NCI-H510A treated with DMSO at 0.1 percent for 48 hours (cell line): Measurements from ENCODE around the gene DDN.
A peak's percentile ranks its signal among the peaks of the same experiment; 100 is the strongest.

Source experiments
- DNase-seq: peaks from one replicate; lab custom pipeline; 2025; lab: John Stamatoyannopoulos, UW

The DDN gene

DNA sequence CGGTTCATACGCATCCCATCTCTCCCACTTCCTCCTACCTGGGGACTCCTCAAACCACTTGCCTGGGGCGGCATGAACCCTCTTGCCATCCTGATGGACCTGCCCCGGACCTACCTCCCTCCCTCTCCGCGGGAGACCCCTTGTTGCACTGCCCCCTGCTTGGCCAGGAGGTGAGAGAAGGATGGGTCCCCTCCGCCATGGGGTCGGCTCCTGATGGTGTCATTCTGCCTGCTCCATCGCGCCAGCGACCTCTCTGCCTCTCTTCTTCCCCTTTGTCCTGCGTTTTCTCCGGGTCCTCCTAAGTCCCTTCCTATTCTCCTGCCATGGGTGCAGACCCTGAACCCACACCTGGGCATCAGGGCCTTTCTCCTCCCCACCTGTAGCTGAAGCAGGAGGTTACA, 17.4 kb downstream of the DDN start:
- DNase-seq: no peak

DNA sequence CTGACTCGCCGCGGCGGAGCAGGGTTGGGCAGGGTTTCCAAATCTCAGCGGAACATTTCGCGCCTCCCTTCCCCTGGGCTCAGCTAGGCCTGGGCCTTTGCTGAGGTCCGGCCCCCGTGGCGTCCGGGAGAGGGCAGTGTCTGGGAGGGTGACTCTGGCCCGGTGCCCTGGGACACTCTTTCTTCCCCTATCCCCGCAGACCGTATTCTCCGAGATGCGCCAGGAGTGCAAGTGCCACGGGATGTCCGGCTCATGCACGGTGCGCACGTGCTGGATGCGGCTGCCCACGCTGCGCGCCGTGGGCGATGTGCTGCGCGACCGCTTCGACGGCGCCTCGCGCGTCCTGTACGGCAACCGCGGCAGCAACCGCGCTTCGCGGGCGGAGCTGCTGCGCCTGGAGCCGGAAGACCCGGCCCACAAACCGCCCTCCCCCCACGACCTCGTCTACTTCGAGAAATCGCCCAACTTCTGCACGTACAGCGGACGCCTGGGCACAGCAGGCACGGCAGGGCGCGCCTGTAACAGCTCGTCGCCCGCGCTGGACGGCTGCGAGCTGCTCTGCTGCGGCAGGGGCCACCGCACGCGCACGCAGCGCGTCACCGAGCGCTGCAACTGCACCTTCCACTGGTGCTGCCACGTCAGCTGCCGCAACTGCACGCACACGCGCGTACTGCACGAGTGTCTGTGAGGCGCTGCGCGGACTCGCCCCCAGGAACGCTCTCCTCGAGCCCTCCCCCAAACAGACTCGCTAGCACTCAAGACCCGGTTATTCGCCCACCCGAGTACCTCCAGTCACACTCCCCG, 18.0 kb downstream of the DDN start:
- no peak for DNase-seq

DNA sequence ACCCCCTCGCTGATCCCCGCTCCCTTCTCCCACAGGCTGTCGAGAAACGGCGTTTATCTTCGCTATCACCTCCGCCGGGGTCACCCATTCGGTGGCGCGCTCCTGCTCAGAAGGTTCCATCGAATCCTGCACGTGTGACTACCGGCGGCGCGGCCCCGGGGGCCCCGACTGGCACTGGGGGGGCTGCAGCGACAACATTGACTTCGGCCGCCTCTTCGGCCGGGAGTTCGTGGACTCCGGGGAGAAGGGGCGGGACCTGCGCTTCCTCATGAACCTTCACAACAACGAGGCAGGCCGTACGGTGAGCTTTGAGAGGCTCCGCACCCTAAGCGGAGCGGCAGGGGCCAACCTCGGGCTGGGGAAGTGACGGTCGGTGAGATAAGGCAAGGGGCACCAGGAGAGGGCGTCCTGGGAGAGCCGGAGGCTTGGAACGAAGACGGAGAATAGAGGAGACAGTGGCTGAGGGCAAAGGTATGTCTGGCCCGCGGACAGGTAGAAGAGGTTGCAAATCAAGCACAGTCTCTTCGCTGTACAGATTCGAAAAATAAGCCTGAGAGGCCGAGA, 18.7 kb downstream of the DDN start:
- DNase-seq: peak; percentile 51

DNA sequence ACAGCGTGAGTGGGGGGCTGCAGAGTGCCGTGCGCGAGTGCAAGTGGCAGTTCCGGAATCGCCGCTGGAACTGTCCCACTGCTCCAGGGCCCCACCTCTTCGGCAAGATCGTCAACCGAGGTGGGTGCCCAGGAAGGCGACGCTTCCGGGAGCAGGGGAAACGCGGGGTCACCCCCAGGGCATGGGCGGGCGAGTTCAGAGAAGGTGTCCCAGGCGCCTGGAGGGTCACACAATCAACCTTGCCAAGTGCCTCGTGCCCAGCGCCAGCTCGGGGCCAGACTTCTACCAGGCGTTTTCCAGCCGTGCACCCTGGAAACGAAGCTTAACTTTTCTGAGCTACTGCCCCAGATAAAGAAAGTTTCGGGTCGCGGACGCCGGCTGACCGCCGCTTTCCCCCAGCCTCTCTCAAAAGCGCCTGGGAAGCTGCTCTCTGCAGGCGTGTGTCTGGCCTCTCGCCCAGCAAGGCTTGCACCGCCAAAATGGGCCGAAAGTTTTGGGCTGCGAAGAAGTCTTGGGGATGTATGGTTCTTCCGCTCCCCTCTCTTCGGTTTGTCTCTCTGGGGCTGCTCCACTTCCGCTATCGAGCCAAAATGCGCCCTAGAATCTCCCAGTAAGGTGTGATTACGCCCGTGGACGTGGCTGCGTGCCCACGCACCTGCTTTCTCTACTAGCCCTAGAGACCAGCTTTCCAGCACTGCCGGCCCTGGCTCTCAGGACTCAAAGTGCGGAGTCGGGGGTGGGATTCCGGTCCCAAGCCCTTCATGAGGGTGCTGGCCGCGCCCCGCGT, 19.4 kb downstream of the DDN start:
- no peak for DNase-seq

DNA sequence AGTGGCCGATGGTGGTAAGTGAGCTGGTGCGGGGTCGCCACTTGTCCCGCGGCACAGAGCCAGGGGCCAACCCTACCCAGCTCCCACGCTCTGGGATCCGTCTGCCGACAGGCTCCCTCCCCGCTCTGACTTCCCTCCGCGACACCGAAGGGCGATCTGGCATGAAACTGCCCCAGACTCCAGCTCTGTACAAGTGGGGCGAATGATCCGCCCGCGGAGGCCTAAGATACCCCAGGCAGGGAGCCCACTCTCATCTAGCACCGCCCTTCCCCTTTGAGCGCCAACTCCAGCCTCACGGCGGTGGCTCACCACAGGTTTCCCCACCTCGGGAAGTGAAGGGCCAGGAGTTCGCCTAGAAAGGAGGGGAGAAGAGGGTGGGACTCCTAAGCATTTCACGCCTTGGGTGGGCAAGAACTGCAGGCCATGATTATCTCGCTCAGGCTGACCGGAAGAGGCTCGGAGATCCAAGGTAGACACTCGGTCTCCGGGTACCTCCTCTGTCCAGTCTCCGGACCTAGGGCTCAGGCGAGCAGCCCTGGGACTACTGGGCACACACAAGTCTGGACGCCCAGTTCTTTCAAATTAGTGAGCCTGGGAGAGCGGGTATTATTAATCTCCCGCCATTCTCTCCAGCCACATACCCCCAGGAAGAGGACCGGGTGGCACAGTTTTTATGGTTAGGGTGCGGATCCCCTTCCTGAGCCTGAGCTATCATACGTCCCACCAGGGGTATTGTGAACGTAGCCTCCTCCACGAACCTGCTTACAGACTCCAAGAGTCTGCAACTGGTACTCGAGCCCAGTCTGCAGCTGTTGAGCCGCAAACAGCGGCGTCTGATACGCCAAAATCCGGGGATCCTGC, 20.2 kb downstream of the DDN start:
- DNase-seq: no peak

DNA sequence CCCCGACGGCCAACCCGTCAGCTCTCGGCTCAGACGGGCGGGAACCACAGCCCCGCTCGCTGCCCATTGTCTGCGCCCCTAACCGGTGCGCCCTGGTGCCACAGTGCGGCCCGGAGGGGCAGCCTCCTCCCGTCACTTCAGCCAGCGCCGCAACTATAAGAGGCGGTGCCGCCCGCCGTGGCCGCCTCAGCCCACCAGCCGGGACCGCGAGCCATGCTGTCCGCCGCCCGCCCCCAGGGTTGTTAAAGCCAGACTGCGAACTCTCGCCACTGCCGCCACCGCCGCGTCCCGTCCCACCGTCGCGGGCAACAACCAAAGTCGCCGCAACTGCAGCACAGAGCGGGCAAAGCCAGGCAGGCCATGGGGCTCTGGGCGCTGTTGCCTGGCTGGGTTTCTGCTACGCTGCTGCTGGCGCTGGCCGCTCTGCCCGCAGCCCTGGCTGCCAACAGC, 20.9 kb downstream of the DDN start, which contains the start of gene WNT1:
WNT1 (plus strand) TSS at position 32 of the 450 bp plus-strand sequence; CDS start at position 361, 329 bp downstream.
- DNase-seq: no peak

DNA sequence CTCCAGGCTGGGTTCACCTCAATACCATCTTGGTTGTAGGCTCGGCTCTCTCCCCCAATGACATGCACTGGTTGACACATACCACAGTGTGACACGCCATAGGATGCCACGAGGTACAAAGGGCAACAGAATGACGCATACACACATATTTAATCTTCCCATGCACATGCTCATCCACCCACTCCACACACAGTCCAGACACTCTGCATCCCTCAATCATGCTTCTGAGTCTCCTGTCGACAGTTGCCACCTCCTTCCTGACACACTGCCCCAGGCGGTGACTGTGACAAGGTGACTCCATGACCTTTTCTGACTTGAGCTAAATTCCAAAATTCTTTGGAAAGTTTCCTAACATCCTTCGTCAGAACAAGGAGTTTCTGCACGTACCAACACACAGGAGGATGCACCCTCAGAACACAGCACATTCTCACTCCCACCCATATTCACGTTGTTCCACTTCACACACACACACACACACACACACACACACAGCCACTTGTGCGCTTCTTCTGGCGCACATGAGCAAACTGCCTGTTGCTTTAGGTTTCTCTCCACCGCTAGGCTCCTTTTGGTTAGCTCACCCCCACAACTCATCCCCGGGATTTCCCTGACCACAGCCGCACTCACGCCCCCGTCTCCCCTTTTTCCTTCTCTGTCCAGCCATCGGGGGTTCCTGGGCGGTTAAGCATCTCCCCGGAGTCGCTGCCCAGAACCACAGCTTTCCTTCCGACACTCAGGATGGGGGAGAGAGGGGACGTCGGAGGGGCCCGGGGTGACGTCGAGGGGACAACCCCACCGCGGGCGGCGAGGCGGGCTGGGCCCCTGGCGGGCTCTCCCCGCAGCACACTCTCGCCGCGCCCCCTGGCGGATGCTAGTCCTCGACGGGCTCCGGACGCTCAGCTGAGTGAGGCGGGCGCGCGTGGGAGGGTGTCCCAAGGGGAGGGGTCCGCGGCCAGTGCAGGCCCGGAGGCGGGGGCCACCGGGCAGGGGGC, 21.6 kb downstream of the DDN start:
- no peak for DNase-seq

DNA sequence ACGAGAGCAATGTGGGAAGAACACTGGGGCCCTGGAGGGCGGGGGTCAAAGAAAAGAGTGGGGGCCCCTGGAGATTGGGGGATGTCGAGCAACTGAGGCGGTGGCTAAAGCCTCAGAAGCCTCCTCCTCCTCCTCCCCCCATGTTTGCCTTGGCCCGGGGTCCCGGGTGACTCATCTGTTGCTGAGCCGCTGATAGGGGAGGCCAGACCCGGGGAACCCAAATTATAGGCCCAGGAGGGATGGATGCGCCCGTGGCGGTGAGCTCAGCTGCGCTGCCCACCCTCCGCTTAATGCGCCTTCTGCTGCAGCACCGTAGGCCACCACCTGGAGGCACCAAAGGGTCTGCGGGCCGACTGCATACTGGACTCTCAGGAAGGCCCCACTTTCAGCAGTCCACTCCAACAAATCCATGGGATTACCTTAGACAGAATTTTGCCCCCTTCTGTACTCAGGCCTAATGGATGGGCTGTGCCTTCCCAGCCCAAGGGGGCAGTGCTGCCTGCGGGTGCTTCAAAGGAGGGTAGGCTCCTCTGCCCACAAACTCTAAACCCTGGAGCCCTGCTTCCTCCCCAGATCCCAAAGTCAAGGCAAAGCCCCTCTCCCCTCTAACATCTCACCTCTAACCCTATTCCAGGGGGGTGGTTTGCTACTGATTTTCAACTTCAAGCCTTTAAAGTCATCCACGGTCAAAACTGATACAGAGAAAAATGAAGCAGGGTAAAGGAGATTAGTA, 25.1 kb downstream of the DDN start:
- no peak for DNase-seq

DNA sequence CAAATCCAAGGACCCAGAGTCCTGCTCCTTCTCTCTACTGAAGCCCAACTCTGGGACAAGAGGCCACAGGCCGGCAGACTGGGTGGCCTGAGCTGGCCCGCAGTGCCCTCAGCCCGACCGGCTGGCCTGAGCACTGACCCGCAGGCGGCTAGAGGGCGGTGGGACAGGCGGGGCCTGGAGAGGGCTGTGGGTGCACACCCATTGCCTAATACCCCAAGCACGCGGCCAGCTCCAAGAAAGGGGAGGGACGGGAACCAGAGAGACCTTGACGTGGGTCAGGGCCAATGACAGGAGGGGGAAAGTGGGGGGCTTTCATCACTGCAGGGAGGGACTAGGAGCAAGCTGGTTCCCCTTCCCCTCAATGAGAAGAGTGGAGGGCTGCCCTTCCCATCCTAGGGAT, 25.6 kb downstream of the DDN start:
- DNase-seq: no peak

DNA sequence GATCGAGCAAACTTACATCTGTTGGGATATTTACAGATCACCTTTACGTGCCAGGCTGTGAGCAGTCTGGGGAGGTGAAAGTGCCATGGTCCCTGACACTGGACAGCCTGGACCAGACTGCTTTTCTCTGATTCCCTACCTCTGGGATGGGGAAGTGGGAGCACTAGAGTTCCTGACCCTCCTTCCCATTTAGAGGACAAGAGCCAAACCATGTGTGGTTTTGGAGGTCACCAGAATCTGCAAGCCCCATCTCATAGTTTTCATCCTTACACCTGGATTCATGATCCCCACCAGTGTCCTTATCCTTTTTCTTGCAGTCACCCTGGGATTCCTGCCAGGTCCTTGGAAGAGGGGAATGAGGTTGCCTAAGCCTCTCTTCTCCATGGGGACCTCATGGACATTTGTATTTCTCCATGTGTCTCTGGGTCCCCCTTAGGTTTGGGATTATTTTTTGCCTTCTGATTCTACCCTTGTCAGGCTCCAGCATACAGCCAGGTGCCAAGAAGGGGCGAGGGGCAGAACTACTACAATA, 26.2 kb downstream of the DDN start:
- no peak for DNase-seq

DNA sequence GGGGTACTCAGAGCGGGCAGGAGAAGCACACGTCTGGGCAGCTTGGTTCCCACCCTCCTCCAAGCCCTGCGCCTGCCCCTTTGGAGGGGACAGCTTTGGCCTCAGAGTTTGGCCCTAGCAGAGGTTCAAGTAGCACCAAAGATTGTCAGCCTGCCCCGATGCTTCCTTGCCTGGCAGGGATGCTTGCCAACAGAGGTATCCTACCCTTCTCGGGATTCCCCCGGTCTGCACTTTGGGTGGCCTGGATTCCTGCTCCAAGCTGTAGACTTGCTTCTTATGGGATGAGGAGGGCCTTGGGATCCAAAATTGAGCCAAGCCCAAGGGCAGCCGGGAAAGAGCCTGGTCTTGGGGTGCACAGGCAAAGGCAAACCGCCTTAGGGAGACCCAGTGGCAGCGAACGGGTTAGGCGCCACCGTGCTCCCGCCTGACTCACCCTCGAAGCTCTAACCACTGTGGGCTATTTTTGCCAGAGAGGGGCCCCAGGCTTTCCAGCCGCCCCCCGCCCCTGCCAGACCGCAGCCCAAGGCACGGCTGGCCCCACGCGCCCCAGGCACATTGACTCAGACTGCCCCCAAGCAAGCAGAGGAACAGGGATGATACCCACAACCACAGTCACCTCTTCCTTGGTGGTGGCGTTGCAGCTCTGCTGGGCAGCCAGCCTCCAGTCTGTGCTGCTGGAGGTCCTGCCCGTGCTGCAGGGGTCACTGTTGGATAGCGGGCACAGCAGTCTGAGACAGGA, 26.8 kb downstream of the DDN start:
- no peak for DNase-seq

DNA sequence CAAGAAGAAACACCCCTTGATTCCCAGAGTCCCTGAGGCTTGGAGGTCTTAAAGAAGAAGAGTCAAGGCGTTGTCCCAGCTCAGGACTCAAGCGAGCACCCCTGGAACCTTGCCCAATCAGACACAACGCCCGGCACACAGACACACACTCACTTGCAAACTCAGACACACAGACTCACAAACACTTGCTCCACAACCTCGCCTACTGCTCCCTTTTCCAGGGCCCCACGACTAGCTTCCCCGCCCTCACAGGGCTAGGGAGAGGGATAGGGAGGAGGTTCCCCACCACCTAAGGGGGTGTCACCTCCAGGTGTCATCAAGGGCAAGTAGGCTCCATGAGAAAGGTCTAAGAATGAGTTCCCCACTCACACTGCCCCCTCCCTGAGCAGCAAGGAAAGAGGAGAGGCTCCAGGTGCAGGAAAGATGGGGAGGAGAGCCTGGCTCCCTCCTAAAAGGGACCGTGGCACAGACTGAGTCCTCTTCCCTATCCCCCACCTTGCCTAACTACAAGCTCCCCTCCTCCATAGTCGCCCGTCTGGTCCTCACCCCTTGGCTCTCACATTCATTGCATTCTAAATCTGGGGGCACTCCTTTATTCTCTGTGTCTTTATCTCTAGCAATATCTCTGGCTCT, 28.4 kb downstream of the DDN start:
- no peak for DNase-seq

DNA sequence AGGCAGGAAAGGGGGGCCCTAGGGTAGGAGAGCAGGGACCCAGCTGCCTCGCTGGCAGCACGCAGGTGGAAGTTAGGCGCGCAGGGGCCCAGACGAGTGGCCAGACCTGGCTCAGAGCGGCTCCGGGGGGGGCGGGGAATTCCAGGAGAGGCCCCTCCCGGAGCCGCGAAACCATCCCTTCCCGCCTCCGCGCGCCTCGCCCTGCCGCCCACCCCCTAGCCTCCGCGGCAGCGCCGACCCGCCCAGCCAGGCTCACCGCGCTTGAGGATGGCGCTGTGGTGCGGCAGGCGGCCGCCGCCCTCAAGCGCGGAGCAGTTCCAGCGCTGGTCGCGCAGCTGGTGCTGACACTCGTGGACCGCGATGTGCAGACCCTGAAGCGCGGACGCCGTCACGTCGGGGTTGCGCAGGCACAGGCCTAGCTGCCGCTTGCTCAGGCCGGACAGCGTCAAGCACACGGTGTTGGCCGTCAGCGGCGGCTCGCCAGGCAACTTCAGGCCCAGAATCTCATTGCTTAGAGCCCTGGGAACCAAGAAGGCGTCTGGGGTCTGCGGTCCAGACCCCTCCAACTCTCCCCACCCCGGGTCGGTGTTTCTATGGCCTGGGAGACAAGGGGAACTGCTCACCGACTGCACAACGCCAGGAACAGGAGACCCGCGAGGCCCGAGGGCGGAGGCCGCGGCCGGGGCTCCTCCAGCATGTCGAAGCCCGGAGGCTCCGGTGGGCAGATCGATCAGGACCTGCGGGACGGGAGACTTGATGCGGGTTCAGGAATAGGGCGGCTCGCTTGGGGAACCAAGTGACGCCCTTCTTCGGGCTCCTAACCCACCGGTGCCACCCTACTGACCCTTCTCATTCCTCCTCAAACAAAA, 29.1 kb downstream of the DDN start:
- DNase-seq: no peak

DNA sequence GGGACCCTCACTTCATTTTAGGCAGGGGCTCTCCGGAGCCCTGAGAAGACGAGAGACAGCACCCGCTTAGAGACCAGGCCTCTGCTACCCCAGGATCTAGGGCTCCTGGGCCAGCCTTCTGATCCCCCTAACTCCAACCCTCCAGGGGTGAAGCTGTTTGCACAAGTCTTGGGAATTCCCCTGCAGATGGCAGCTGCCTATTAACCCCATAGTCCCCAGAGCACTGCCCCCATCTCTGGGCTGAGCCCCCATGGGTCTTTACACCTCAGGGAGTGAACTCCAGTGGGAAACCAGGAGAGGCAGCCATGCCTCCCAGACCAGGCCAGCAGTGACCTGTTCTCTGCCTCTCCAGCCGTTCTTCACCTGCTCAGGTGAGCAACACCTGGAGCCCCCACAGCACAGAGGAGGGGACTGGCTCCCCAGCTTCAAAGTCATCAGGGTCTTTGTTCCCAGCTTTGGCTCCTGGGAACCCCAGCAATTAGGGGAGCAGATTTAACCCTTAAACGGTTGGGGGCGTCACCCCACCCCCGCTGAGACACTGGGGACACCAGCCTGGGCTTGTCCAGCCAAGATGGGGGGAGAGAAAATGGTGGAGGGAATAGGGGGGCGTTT, 29.9 kb downstream of the DDN start:
- DNase-seq: no peak

DNA sequence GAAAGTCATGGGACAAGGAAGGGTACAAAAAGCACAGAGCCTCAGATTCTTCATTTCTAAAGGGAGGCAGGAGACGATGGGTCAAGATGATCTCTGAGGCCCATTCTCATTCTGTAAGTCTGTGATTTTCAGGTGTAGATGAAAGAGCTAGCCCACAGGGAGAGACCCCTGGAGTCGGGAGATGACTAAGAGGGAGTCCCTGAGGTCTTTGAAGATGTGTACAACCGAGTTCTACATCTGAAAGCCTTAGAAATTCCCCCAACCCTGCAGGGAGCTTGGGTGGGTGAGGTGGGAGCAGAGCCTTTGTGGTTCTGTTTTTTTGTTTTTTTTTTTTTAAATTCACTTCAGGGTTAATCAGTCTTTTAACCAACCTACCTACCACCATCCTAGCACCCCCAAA, 30.7 kb downstream of the DDN start:
- no peak for DNase-seq

DNA sequence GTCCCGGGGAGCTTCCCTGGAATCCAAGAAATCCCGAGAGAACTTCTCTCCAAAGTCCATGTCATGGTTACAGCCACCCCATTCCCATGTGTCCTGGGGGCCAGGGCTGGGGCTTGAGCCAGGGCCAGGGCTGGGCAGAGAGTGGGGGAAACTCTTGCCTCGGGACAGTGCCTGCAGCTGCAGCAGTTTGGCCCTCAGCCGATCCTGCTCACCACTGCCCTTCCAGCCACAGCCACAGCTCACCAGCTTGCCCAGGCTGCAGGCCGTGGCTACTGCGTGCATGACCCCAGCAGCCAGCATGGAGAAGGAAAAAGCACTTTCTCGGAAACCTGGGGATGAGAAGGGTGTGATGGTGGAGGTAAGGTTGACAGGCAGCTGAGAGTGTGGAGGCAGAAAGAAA, 31.2 kb downstream of the DDN start:
- DNase-seq: no peak
